Ovary (tissue), 9 donors: ENCODE results near the gene ZBED1. TPM values are rescaled to one million over a fixed set of nuclear protein-coding genes. Genes with fewer than 3 reads are reported as not detected.
"Not testable (repeated sequence)": the region's sequence is repeated elsewhere in the genome, so short reads cannot be mapped to it uniquely, and the experiment has no call there.

Source experiments
- DNase-seq, 5 donors: peaks; one replicate each; pipeline ENCODE4 v3.0.0-alpha.2; 2019 to 2020
- H3K27ac ChIP-seq, 2 donors: fragments of 200-600 bp; one replicate each; pipeline versions ENCODE4 v1.5.1 to v1.8.0; 2019 to 2022
- H3K27me3 ChIP-seq: fragments of 200-600 bp; one replicate; pipeline ENCODE4 v1.8.0; 2022
- H3K36me3 ChIP-seq: fragments of 200-600 bp; sonication (generic); one replicate; pipeline ENCODE4 v1.5.1; 2019
- H3K4me1 ChIP-seq: one replicate; pipeline ENCODE4 v1.8.1; 2013; ENCODE audit warnings: mild to moderate bottlenecking, moderate library complexity; ENCODE audit not compliant: insufficient read depth
- H3K4me3 ChIP-seq: fragments of 200-600 bp; sonication (generic); one replicate; pipeline ENCODE4 v1.5.1; 2017
- H3K9me3 ChIP-seq, 2 donors: fragments of 200-600 bp in 1 of 2; sonication (generic) in 1 of 2; one replicate each; pipeline versions ENCODE4 v1.5.1 to v1.8.1; 2013 to 2019; ENCODE audit warnings: mild to moderate bottlenecking in 1 of 2, moderate library complexity in 1 of 2
- CTCF ChIP-seq, 3 donors: fragments of 450-650 bp in 2 of 3; fragments of 200-600 bp in 1 of 3; IDR thresholded peaks; one replicate each; pipeline versions ENCODE4 v1.5.1 to v1.8.0; 2016 to 2022; ENCODE audit warnings: antibody characterized with exemption in 3 of 3, mild to moderate bottlenecking in 1 of 3
- EP300 ChIP-seq: sonication (generic); formaldehyde crosslinking; IDR thresholded peaks from one replicate; pipeline ENCODE4 v1.6.1; 2017; ENCODE audit warnings: antibody characterized with exemption
- POLR2A ChIP-seq: fragments of 450-650 bp; IDR thresholded peaks from one replicate; pipeline ENCODE4 v1.6.1; 2017; ENCODE audit warnings: antibody characterized with exemption, mild to moderate bottlenecking, moderate library complexity
- WGBS, 3 donors: extraction: QIAGEN DNeasy Blood & Tissue Kit in 1 of 3; methylation state at CpG; one replicate each; pipeline versions ENCODE4 v1.1.5 to v1.1.7; 2013 to 2017; 5-methylcytosine and 5-hydroxymethylcytosine counted together
- intact Hi-C, 4 donors: fragments of 100-400 bp; cut with DNase I; formaldehyde crosslinking; loops; one replicate each; pipeline versions ENCODE4 v1.11.0 to v1.15.1; 2022 to 2023
- polyA plus RNA-seq, 2 donors: library from polyadenylated mRNA; stranded (reverse); fragments of 200-250 nt in 1 of 2; fragments of 350-450 nt in 1 of 2; fragmentation: Illumina TruSeq in 1 of 2; extraction: RNeasy Lipid Tissue Mini Kit (QIAGEN cat#74804) in 1 of 2; gene quantifications; one replicate each; pipeline ENCODE4 v1.2.3, GENCODE V29; 2013 to 2014
- total RNA-seq, 7 donors: library from RNA; depleted of rRNA in 2 of 7; stranded (reverse); fragments of >200 nt in 2 of 7; fragmentation: NEBNext Ultra II Directional in 3 of 7; extraction: Animal tissue kit (Norgen Biotek cat#: 25700) in 3 of 7; gene quantifications; one replicate each; pipeline versions ENCODE4 v1.1.0 to v1.2.4, GENCODE V29; 2016 to 2023
- donor health status: DM: no; HTN: no; CAD: no; lungs with moderate emphysema.
- donor health status: DM: no; HTN: no; CAD: no.
- donor health status: Bipolar disorder and iron deficiency.
- donor health status: DM: yes; HTN: yes; CAD: no.
- donor health status: DM: no; HTN: no; CAD: no.
- donor health status: DM: yes; HTN: yes; CAD: no.

Gene ZBED1
- total and polyA plus RNA-seq, 9 donors, result 23.4 to 39.0 (median 26.0) TPM

- 81 to 84% (median 83%) methylated on average over 6 of the region's 6 CpGs for WGBS, 3 donors
- DNase-seq, result no peak
- intact Hi-C loops, result no loop called here
- Histone ChIP-seq H3K9me3 (no peaks in the 10 kb centered on the region), H3K4me3 (no peak overlapping the region), H3K27ac (no peak overlapping the region), H3K27me3 (no peaks in the 10 kb centered on the region), H3K4me1 (no peaks in the 10 kb centered on the region), H3K36me3 (no peaks in the 10 kb centered on the region)
- no peak for TF ChIP-seq POLR2A
- TF ChIP-seq CTCF (IDR thresholded peaks at IDR 0.05), result no peak
- TF ChIP-seq EP300, result no peak
Measured at GRCh38 chrX:2521927-2522386, 21.2 kb upstream of the ZBED1 start.

- H3K4me1 ChIP-seq, result no peaks in the 10 kb centered on the region
- no peak overlapping the region for H3K27ac ChIP-seq
- no peak for DNase-seq
- no peaks in the 10 kb centered on the region for H3K9me3 ChIP-seq
- H3K36me3 ChIP-seq, result no peaks in the 10 kb centered on the region
- WGBS, 3 donors, result 40 to 45% (median 41%) methylated on average over 15 of the region's 15 CpGs
- TF ChIP-seq EP300 (no peak), POLR2A (no peak), CTCF (IDR thresholded peaks at IDR 0.05) (no peak)
- intact Hi-C loops, result no loop called here
- H3K27me3 ChIP-seq, result no peaks in the 10 kb centered on the region
- H3K4me3 ChIP-seq, result no peak overlapping the region
Measured at GRCh38 chrX:2521092-2521926, 20.5 kb upstream of the ZBED1 start.

GRCh38 chrX:2520539-2520938 lies 19.8 kb upstream of the ZBED1 start:
- no peaks in the 10 kb centered on the region for H3K9me3 ChIP-seq
- TF ChIP-seq EP300 (no peak), CTCF (IDR thresholded peaks at IDR 0.05) (no peak), POLR2A (no peak)
- no peaks in the 10 kb centered on the region for H3K27me3 ChIP-seq
- H3K27ac ChIP-seq, result no peak overlapping the region
- DNase-seq, result no peak
- no peak overlapping the region for H3K4me3 ChIP-seq
- H3K4me1 ChIP-seq, result no peaks in the 10 kb centered on the region
- H3K36me3 ChIP-seq, result no peaks in the 10 kb centered on the region
- intact Hi-C loops, result no loop called here
- 96 to 97% (median 96%) methylated on average over 8 of the region's 8 CpGs for WGBS, 3 donors

- H3K4me1 ChIP-seq, H3K9me3 ChIP-seq, H3K36me3 ChIP-seq, DNase-seq, H3K27me3 ChIP-seq, intact Hi-C loops, H3K4me3 ChIP-seq, H3K27ac ChIP-seq: not testable (repeated sequence)
- 29 to 96% (median 55%) methylated on average over 3 of the region's 3 CpGs for WGBS, 3 donors
Measured at GRCh38 chrX:2519638-2520037, 18.9 kb upstream of the ZBED1 start.

GRCh38 chrX:2517055-2517454 lies 16.3 kb upstream of the ZBED1 start:
- no peaks in the 10 kb centered on the region for H3K36me3 ChIP-seq
- no peak overlapping the region for H3K4me3 ChIP-seq
- H3K9me3 ChIP-seq, result no peaks in the 10 kb centered on the region
- no peaks in the 10 kb centered on the region for H3K4me1 ChIP-seq
- intact Hi-C loops, result no loop called here
- H3K27me3 ChIP-seq, result no peaks in the 10 kb centered on the region
- TF ChIP-seq CTCF (IDR thresholded peaks at IDR 0.05), result no peak
- TF ChIP-seq POLR2A, result no peak
- no peak for TF ChIP-seq EP300
- H3K27ac ChIP-seq, result no peak overlapping the region
- DNase-seq, result no peak
- 67 to 72% (median 67%) methylated on average over 6 of the region's 6 CpGs for WGBS, 3 donors
